Ishikawa (cell line): ENCODE data around the gene DOK3.

Experiments used
- CEBPB ChIP-seq: IDR thresholded peaks from 2 replicates; pipeline ENCODE4 v1.6.1; 2012
- CREB1 ChIP-seq: IDR thresholded peaks from 2 replicates; pipeline ENCODE4 v1.6.1; 2012; ENCODE audit warnings: low read depth
- EGR1 ChIP-seq: IDR thresholded peaks from 2 replicates; pipeline ENCODE4 v1.6.1; 2012
- EP300 ChIP-seq: IDR thresholded peaks from 2 replicates; pipeline ENCODE4 v1.6.1; 2012; ENCODE audit warnings: borderline replicate concordance
- FOXM1 ChIP-seq: IDR thresholded peaks from 2 replicates; pipeline ENCODE4 v1.6.1; 2012; ENCODE audit warnings: low read depth, borderline replicate concordance
- NFIC ChIP-seq: IDR thresholded peaks from 2 replicates; pipeline ENCODE4 v1.6.1; 2012
- RAD21 ChIP-seq: IDR thresholded peaks from 2 replicates; pipeline ENCODE4 v1.6.1; 2012; ENCODE audit warnings: low read depth
- TAF1 ChIP-seq: IDR thresholded peaks from 2 replicates; pipeline ENCODE4 v1.6.1; 2012; ENCODE audit warnings: low read depth, mild to moderate bottlenecking
- TCF12 ChIP-seq: IDR thresholded peaks from 2 replicates; pipeline ENCODE4 v1.6.1; 2012; ENCODE audit warnings: low read depth
- TEAD4 ChIP-seq: IDR thresholded peaks from 2 replicates; pipeline ENCODE4 v1.6.1; 2012
- YY1 ChIP-seq: IDR thresholded peaks from 2 replicates; pipeline ENCODE4 v1.6.1; 2012; ENCODE audit warnings: low read depth
- ZBTB7A ChIP-seq: IDR thresholded peaks from 2 replicates; pipeline ENCODE4 v1.6.1; 2012; ENCODE audit warnings: low read depth
- TF ChIP-seq, protein P1 (sequence below): IDR thresholded peaks from 2 replicates; pipeline ENCODE4 v1.6.1; 2012
- TF ChIP-seq, protein P2 (sequence below): IDR thresholded peaks from 2 replicates; pipeline ENCODE4 v1.6.1; 2012
- TF ChIP-seq, protein P3 (sequence below): IDR thresholded peaks from 2 replicates; pipeline ENCODE4 v1.6.1; 2012; ENCODE audit warnings: low read depth, mild to moderate bottlenecking

DOK3 gene

DNA sequence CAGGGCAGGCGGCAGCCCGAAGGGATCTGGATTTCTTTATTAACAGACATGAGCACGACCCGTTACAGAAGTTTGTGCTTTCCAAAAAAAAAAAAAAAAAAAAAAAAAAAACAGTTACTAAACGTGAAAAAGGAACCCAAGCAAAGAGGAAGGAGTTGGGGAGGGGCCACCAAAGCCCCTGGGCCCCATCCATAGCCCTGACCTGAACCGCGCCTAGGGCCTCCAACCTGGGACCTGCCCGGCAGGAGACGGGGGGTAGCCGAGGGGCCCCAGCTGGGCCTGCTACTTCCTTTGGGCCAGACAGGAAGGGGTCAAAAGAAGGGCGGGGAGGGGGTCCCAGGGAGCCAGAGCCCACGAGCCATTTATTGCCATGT lies 53.0 kb downstream of the DOK3 start:
- TF ChIP-seq CREB1 (no peak), FOXM1 (no peak), YY1 (no peak), ZBTB7A (no peak), EP300 (no peak), TCF12 (no peak), TAF1 (no peak)
- TF ChIP-seq, protein P1, sequence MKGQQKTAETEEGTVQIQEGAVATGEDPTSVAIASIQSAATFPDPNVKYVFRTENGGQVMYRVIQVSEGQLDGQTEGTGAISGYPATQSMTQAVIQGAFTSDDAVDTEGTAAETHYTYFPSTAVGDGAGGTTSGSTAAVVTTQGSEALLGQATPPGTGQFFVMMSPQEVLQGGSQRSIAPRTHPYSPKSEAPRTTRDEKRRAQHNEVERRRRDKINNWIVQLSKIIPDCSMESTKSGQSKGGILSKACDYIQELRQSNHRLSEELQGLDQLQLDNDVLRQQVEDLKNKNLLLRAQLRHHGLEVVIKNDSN = no peak
- TF ChIP-seq, protein P2, sequence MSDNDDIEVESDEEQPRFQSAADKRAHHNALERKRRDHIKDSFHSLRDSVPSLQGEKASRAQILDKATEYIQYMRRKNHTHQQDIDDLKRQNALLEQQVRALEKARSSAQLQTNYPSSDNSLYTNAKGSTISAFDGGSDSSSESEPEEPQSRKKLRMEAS = no peak
- TF ChIP-seq, protein P3, sequence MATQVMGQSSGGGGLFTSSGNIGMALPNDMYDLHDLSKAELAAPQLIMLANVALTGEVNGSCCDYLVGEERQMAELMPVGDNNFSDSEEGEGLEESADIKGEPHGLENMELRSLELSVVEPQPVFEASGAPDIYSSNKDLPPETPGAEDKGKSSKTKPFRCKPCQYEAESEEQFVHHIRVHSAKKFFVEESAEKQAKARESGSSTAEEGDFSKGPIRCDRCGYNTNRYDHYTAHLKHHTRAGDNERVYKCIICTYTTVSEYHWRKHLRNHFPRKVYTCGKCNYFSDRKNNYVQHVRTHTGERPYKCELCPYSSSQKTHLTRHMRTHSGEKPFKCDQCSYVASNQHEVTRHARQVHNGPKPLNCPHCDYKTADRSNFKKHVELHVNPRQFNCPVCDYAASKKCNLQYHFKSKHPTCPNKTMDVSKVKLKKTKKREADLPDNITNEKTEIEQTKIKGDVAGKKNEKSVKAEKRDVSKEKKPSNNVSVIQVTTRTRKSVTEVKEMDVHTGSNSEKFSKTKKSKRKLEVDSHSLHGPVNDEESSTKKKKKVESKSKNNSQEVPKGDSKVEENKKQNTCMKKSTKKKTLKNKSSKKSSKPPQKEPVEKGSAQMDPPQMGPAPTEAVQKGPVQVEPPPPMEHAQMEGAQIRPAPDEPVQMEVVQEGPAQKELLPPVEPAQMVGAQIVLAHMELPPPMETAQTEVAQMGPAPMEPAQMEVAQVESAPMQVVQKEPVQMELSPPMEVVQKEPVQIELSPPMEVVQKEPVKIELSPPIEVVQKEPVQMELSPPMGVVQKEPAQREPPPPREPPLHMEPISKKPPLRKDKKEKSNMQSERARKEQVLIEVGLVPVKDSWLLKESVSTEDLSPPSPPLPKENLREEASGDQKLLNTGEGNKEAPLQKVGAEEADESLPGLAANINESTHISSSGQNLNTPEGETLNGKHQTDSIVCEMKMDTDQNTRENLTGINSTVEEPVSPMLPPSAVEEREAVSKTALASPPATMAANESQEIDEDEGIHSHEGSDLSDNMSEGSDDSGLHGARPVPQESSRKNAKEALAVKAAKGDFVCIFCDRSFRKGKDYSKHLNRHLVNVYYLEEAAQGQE = no peak

DNA sequence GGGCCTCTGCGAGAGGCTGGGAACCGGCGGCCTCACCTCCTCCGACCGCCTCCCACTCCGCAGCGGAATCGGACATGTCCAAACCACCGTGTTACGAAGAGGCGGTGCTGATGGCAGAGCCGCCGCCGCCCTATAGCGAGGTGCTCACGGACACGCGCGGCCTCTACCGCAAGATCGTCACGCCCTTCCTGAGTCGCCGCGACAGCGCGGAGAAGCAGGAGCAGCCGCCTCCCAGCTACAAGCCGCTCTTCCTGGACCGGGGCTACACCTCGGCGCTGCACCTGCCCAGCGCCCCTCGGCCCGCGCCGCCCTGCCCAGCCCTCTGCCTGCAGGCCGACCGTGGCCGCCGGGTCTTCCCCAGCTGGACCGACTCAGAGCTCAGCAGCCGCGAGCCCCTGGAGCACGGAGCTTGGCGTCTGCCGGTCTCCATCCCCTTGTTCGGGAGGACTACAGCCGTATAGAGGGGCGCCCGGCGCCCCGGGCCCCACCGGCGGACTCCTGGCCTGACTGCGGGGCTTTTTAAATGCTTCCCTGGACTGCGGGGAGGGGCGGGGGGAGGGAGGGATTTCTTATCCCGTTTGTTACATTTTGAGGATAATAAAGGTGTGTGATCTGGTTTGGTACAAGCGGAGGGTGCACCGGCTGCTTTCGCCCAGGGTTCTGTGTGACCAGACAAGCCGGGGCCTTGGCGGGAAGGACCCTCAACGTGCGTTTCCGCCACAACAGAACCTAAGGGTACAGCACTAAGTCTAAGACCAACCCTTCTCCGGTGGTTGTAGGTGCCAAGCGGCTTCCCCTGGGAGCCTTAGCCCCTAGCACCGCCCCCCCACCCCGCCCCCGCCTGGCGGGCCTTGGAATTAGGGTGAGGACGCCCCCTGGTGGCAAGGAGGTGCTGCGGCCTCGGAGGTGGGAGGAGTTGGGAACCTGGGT lies 53.7 kb downstream of the DOK3 start:
- TF ChIP-seq EGR1 = peak; percentile 85
- peak; percentile 29; the same call in 1 of the 2 replicates for TF ChIP-seq TEAD4
- TF ChIP-seq TAF1 = no peak
- TF ChIP-seq ZBTB7A = no peak; the same call in 1 of the 2 replicates
- TF ChIP-seq CREB1 = no peak
- peak; percentile 61 for TF ChIP-seq RAD21
- TF ChIP-seq, protein P1 = 0 out of 2 replicates have a peak, but pooled peaks have one; percentile 5

DNA sequence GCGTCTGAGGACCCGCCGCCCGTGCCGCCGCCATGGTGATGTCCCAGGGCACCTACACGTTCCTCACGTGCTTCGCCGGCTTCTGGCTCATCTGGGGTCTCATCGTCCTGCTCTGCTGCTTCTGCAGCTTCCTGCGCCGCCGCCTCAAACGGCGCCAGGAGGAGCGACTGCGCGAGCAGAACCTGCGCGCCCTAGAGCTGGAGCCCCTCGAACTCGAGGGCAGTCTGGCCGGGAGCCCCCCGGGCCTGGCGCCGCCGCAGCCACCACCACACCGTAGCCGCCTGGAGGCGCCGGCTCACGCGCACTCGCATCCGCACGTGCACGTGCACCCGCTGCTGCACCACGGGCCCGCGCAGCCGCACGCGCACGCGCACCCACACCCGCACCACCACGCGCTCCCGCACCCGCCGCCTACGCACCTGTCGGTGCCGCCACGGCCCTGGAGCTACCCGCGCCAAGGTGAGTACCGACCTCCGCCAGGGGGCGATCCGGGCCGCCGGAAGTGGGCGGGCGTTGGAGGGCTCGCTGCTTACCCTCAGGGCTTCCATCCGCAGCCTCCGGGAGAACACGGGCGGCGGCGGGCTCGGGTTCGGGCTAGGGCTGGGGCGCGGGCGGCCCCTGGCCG lies 54.5 kb downstream of the DOK3 start:
- TF ChIP-seq RAD21 (peak; percentile 18; the same call in 1 of the 2 replicates), NFIC (no peak), TCF12 (0 out of 2 replicates have a peak, but pooled peaks have one; percentile 13), ZBTB7A (peak; percentile 9; the same call in 1 of the 2 replicates), TAF1 (no peak), CREB1 (no peak), FOXM1 (no peak), YY1 (no peak), CEBPB (no peak), EGR1 (peak; percentile 94), EP300 (no peak; the same call in 1 of the 2 replicates), TEAD4 (no peak)
- TF ChIP-seq, protein P3 = no peak
- TF ChIP-seq, protein P2 = peak; percentile 72
- TF ChIP-seq, protein P1 = peak; percentile 46

DNA sequence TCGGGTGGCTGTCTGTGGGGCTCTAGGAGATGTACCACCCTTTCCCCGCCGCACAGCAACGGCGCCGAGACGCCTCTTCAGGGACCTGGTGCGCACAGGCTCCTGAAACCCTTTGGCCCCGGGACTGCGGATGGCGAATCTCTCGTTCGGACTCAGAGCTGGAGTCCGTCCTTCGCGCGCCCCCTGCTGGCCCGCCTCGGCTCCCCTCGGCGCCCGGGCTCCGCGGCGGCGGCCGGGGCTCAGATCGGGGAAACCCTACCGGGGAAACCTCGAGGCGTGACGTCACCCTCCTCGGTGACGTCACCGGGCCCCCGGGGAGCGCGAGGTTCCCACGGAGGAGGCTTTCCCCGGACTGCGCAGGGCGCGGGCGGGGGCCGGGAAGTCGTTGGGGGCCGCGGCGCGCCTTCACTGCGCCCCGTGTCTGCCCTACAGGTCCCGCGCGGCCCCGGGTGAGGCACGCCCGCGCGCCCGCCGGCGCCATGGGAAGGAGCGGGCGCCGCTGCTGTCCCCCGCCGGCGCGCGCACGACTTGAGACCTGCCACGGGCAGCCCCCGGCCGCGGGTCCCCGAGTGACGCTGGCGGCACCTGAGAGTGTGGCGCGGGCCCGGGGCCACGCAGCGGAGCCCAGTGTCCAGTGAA lies 55.1 kb downstream of the DOK3 start:
- TF ChIP-seq, protein P2 = no peak
- TF ChIP-seq TAF1 = no peak
- peak; percentile 85 for TF ChIP-seq RAD21
- TF ChIP-seq TCF12 = peak; percentile 58; the same call in 1 of the 2 replicates
- TF ChIP-seq CREB1 = peak; percentile 90
